GM19468 (cell line): ENCODE data around the gene EXPH5.
A peak's percentile ranks its signal among the peaks of the same experiment; 100 is the strongest.

Source experiments
- ATAC-seq: cut with Tn5 transposase; IDR thresholded peaks from one replicate; pipeline ENCODE4 v1.9.1; 2021; ENCODE audit warnings: mild to moderate bottlenecking, moderate library complexity, moderate number of reproducible peaks; ENCODE audit not compliant: unreplicated experiment; ENCODE audit errors: extremely low read depth

EXPH5 gene

DNA sequence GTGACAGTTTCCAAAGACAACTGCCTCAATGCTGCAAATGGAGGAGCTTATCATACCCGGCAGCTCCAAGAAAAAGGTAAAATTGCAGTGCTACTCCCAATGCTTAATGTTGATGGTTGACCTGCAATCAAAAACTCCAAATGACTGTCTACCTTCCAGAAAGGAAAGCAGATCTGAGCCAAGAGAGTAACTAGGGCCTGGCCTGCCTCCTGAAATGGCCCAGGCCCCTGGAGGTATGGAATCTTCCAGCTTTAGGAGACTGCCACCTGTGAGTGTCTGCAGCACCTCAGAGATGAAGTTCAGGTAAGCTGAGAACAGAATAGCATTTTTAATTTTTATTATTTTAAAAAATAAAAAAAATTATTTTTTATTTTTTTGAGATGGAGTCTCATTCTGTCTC lies 23.7 kb downstream of the EXPH5 start:
- ATAC-seq: no peak

DNA sequence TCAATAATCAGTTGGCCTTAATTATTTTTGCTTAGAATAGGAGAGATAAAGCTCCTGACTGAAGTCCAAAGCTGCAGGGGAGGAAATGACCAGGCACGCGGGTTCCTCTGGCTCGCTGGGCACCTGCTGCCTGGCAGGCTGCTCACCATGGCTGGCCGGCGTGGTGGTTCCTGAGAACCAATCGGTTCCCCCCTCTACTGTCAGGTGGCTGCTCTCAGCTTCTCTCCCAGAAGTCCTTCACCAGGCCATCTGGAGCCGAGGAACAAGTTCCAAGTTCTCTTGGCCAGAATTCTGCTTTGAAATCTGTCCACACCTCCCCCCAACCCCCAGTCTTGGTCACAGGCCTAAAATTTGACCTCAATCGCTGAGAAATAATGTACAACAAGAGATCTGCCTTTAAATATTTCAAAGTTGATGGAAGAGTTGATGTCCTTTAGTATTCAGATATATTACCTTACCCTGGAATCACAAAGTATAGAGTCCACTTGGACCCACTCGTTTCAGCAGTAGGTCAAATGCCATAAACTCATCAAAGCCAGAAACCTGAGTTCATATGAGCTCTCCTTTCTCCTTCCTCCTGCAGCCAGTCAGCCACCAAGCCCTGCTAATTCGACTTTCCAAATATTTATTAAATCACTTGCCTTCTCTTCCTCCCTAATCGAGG lies 25.2 kb downstream of the EXPH5 start:
- ATAC-seq: no peak

DNA sequence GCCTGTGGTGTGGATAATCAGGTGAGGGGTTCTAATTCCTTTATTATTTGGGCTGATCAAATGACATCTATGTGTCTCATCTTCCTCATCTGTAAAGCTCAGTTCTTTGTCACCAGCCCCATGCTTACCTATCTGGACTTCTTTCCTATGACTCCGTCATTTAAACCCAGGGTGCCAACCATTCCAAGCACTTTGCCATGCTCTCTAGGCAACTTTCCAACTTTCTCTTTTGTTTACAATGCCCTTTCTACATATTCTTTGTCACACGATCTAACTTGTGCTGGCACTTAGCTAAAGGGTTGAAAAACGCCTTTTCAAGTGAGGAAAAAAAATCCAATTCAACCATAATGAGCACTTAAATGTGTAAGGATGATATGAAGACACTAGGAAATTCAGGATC lies 27.9 kb downstream of the EXPH5 start:
- no peak for ATAC-seq

DNA sequence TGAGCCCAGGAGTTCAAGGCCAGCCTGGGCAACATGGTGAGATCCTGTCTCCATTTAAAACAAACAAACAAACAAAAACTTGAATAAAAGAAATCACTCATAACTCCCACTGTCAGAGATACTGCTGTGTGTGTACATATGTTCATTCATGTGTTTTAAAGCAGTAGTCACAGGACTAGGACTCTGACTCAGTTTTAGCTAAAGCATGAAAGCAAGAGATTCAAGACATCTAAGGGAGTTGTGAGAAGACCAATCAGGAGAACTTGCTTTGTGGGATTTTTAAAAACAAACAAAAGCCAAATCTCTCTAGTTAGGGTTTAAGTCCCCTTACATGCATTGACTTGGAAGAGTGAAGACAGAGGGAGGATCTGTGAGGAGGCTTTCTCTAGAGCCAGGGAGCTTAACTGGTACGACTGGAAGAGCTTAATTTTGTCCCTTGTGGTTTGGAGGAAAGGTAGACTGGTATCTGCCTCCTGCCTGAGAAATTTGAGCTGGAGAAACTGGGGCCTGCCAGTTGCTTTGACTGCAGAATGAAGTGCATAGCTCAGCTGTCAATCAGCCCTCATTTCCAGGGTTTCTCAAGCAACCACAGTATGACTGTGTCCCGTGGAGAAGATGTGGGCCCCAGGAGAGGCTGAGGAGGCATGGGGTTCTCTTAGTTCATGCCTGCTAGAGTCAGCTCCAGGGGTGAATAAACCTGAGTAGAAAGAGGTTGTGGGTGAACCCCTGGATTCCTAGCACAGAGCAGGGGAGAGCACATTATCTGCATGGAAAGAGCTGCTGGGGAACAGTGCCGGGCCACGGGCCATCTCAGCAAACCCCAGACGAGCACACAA lies 30.6 kb downstream of the EXPH5 start:
- ATAC-seq: no peak

DNA sequence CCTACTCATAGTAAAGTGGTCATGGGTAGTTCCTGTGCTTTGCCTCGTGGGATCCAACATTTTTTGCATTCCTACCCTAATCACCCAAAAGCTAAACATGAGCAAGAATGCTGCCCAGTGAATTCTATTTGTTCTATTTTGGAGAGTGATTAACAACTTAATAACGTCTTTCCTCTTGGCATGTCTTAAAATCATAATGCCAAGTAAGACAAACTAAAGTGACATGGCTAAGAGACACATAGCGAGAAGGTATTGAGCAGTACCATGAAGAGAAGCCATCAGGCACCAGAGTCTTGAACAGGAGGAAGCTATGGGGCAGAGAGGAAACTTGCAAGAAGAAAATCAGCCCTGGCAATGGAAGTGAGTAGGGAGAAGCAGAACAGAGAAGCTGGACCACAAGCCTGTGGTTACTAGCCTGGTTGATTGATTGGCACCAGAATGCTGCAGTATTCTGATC lies 32.0 kb downstream of the EXPH5 start:
- ATAC-seq: no peak

DNA sequence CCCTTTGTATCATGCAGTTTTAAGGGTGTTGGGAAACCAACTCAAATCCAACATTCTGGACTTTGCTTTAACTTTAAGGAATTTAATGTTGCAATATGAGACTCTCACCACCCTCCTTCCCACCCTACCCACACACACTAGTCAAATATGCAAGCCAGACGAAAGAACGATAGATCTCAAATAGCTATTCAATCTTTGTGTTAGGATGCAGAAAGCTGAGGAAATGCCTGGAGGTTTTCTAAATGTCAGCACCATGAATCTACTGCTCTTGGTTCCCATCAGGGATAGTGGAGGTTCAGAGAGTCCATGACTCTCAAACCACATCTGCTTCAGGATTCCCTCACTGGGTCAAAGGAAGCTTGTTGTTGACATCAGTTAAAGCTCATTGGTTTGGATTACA lies 33.7 kb downstream of the EXPH5 start:
- ATAC-seq: no peak

DNA sequence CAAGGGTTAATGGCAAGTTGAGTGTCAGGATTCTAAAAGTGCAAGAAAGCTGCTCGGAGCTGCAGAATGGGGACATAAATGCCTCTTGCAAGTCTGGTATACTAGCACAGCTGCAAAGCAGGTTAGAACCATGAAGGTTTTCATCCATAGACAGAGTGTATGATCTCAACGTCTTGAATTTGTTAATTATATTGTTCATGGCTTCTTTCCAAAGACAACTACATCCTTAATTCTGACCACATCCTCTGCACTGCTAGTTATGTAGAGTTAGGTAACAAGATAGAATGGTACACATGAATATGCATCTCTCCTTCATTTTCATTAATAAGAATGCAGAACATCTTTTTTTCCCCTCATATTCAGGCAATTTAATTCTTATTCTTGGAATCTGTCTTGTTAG lies 34.2 kb downstream of the EXPH5 start:
- no peak for ATAC-seq

DNA sequence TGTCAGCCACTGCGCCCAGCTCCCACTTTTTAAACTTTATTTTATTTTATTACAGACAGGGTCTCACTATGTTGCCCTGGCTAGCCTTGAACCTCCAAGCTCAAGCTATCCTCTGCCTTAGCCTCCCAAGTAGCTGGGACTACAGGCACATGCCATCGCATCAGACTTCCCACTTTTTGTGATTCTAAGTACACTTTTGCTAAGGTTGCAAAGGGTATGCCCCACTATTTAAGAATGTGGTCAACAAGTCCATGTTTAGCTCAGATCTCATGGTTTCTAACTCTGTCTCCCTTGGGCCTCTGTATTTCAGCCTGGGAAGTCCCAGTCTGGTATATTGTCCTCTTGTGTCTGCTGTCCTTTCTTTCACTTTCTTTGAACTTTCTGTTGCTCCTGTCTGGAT lies 35.3 kb downstream of the EXPH5 start:
- ATAC-seq: peak; percentile 64

DNA sequence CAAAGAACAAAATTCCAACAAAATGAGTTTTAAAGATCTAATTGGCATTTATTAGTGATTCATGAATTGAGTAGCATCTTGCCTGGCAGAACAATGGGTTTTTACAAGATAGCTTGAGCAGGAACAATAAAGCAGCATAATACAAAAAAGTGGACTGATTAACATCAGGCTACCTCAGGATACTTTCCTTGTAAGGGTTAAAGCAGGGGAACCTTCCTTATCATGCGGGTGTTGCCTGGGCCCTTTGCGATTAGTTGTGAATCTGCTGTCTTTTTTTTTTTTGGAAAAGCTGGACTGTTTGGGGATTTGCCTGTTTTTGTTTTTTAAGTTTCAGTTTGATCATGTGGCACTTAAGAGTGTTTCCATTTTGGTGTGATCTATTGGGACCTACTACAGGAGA lies 37.5 kb downstream of the EXPH5 start:
- ATAC-seq: no peak

DNA sequence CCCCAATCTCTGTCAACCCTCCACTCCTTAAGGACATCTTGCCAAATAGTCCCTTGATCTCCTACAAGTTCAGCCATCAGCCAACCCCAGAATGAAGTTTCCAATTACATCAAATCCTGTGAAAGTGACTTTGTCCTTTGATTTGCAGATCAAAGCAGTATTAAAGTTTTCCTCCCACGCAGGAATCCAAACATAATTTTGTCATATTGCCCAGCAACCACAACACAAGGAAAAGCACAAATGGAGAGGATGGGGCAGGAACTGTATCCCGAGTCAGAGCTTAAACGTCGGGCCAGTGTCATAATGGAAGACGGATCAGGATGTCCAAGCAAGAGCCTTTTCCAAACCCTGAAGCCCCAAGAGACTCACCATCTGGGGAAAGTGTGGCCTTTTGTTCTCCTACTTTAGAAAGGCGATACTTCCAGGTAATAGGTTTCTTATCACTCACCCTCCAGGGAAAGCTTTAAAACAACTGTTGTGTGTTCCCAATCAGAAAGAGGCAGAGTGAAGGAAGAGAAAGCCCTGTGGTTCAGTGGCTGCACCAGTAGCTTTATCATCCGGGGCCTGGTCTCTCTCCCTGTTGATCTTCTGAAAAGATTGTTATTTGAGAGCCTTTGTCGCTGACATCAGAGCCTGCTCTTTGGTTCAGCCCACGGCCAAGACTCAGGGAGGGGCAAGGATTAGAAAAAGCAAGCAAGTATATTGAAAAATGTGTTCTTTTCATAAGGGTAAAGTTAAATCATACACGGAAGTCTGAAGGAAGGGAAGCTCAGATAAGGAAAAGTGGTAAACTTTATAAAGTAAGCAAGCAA lies 41.7 kb downstream of the EXPH5 start:
- no peak for ATAC-seq

DNA sequence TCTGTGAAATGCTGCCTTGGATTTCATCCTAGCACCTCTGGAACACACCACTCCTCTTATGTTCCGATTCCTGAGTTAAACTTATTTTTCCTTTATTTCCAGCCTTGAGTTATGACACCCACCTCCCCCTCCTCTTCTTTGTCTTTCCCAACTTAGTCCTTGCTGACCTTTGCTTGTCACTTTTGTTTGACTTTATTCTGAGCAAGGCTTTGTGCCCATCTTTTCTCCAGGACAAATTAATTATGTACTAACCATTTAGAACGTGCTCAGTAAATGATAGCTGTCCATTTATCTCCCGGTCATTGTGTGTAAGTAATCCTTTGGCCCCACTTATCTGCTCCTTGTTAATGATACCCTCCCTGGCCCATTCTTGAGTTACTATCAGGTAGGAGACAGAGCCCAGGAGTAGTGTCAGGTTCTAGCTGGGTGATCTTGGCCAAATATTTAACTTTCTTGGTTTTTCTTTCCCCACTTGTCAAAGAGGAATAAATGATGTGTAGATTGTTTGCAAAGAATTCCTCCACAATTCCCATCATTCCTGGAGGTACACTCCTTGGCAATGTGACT lies 44.2 kb downstream of the EXPH5 start:
- no peak for ATAC-seq

DNA sequence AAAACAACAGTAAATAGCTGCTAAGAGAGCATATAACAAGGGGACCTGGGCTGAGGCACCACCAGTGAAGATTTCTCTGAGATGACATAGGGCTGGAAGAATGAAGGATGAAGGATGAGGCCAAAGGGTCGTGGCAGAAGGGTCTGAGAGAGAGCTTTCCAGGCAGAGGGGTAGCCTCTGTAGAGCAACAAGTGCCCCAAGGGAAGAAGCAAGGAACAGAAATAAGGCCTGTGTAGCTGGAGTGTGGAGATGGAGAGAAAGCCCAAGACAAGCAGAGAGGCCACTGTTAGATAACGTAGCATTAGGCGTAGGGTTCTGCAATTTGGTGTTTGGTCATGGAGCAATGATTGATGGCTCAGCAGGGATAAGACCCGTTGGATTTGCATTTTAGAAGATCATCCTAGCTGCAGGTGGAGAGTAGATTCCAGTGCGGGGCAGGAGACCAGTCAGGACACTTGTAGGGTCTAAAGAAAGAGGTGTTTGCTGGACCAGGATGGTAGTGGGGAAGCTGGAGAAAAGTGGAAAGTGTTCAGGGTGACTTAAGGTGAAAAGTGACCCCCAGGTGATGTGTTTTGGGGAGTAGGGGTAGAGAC lies 47.6 kb downstream of the EXPH5 start:
- ATAC-seq: no peak

DNA sequence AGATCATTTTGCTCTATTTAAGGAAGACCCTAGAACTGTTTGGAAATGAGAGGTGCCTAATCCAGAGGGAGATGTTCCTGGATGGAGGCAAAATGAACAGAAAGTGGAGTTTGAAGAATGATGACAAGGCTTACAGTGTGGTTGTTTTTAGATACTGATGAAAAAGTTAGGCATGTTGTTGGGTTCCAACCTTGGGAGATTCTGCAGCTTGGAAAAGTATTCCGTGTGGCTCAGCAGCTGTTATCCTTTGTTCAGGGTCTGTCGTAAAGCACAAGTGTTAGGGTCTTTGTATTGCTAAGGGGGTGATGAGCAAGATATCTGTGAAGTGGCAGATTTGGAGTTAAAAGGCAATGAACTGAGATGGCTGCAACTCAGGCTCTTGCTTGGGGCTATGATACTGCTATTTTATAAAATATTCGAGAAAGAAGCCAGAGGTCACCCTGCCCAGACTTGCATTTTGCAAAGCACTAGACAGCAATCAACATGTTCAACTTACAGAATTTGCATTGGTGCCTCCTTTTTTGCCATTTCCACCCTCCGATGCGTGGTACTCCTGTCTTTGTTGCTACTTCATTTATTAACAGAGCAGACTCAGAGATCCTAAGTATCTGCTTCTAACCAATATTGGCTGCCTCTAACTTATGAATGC lies 50.1 kb downstream of the EXPH5 start:
- ATAC-seq: no peak

DNA sequence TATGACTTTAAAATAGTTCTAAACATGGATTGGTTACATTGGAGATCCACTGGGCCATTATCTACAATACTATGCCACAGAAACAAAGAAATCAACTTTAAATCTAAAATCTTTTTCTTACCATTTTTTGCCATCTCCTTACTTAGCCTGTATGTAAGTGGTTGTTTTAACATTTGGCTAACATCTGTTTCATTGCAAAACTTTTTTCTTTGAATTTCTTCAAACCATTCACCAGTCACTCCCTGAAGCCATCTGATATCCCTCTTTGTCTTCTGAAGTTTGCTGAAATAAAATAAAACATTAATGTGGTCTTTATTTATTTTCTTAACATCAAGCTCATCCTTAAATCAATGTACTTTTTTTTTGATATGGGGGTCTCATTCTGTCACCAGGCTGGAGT lies 52.0 kb downstream of the EXPH5 start:
- ATAC-seq: no peak

DNA sequence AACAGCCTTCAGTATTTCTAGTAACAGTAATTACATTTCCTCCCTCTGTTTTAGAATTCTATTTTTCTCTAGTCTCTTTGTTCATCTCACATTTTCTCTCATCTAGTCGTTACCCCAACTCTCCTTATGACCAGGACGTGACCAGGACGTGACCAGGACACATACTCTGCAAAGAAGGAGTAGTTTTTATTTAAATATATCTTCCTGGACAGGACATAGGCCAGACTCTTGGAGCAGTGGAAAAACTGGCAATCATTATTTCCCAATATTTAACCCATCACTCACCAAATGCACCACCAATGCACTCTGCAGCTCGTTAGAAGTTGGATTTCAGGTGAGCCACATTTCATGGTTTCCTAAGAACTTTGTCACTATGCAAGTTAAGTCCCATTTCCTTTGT lies 55.1 kb downstream of the EXPH5 start:
- no peak for ATAC-seq

DNA sequence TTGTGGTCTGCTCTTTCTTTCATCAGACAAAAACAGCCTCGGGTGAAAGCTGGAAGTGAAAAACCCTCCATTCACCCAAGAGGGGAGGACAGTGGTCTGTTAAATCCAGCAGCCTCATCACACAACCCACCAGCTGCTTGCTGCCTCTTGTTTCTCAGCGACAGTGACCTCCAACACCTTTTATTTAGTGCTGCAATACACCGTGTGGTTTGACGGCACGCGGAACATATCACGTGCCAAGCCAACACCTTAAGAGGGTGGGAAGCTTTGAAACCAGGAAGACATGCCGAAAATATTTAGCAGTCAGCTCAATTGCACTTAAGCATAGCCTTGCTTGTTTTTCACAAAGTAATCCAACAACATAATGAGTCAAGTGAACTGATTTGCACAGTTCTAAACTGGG lies 55.5 kb downstream of the EXPH5 start:
- no peak for ATAC-seq

DNA sequence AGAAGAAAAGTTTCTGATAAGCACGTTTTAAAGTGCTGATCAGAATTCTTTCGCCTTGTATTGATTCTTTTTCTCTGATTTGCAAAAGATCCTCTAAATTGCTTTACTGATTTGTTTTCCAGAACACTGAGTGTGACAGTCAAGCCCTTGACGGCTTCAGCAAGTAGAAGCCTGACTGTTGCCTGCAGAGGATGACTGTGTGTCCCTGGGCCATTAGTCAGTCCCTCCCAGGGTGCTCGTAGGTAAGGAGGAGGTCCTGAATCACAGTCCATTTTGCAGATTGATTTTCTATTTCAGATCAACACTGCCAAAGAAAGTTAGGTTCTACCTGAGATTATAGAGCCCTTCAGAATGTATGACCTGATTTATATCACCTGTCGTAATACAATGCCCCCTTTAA lies 56.8 kb downstream of the EXPH5 start:
- no peak for ATAC-seq

DNA sequence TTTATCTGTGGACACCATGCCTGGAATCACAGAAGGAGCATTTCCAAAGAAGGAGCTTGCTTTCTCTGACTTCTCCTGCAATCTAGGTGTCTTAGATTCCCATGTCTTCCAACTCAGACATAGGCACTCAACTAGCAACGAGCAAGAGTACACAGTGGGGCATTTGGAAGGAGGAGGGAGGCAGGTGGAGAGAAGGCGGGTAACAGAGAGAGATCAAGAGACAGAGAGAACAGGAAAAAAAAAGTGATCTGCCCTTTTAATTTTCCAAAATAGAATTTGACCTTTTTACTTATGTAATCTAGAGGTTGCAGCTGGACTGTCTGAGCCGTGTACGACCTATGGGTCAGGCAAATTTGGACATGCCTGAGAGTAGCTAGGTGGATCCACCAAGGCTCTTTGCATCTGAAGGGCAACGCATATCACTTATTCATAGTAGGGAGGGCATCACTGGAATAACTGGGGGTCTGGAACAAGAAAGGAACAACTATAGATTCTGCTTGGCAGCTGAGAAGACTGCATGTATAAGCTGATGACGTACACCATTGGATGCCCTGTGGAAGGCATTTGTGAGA lies 58.1 kb downstream of the EXPH5 start:
- ATAC-seq: no peak

DNA sequence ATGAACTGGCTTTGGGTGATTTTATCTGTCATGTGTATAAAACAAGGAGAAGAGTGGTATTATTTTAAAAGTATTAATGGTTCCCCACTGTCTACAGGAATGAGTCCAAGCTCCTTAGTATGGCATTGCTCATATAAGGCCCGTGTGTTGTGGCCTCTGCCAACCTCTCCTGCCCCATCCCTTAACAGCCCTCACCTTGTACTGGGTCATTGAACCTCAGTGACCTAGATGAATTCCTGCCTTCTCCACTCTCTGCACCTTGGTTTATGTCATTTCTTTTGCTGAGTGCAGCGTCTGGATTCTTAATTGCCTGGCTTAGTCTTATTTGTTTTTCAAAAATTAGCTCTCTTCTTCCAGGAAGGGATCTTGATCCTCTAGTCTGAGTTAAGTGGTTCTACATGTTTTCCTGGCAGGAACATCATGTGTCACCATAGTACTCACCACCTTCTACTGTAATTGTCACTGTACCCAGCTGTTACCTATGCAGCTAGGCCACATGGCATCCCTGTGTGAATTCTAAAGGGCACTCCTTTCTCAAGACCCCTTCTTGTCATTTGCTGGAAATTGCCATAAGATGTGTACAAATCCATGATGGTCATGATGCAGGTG lies 59.2 kb downstream of the EXPH5 start:
- ATAC-seq: no peak
